Liver (tissue), 9 donors: ENCODE measurements around the gene PRSS38. TPM values are rescaled to one million over a fixed set of nuclear protein-coding genes. Genes with fewer than 3 reads are reported as not detected.

Source experiments
- DNase-seq: peaks from one replicate; pipeline ENCODE4 v3.0.0-alpha.2; 2017; ENCODE audit warnings: low spot score
- H3K27ac ChIP-seq, 2 donors: one replicate each; pipeline ENCODE4 v1.7.0; 2013; ENCODE audit warnings: inconsistent platforms in 2 of 2, low read length in 2 of 2, control low read depth in 1 of 2, low read depth in 1 of 2, mild to moderate bottlenecking in 1 of 2
- H3K27me3 ChIP-seq, 4 donors: one replicate each; pipeline versions ENCODE4 v1.6.1 to v1.7.0; 2013; ENCODE audit warnings: low read length in 3 of 4, inconsistent platforms in 1 of 4, mild to moderate bottlenecking in 1 of 4, moderate library complexity in 1 of 4; ENCODE audit not compliant: control insufficient read depth in 4 of 4, insufficient read depth in 4 of 4
- H3K36me3 ChIP-seq, 4 donors: one replicate each; pipeline versions ENCODE4 v1.6.1 to v1.7.0; 2013; ENCODE audit warnings: low read length in 3 of 4, mild to moderate bottlenecking in 3 of 4, low read depth in 1 of 4, moderate library complexity in 1 of 4; ENCODE audit not compliant: control insufficient read depth in 4 of 4, insufficient read depth in 3 of 4
- H3K4me1 ChIP-seq, 4 donors: one replicate each; pipeline versions ENCODE4 v1.6.1 to v1.7.0; 2013; ENCODE audit warnings: low read length in 3 of 4, mild to moderate bottlenecking in 3 of 4, moderate library complexity in 1 of 4; ENCODE audit not compliant: control insufficient read depth in 4 of 4, insufficient read depth in 4 of 4
- H3K4me3 ChIP-seq, 3 donors: one replicate each; pipeline versions ENCODE4 v1.6.1 to v1.7.0; 2013; ENCODE audit warnings: low read length in 3 of 3, control low read depth in 1 of 3, low read depth in 1 of 3, mild to moderate bottlenecking in 1 of 3
- H3K9ac ChIP-seq, 2 donors: one replicate each; pipeline ENCODE4 v1.7.0; 2013; ENCODE audit warnings: low read length in 2 of 2, mild to moderate bottlenecking in 2 of 2, moderate library complexity in 2 of 2, control low read depth in 1 of 2, low read depth in 1 of 2
- H3K9me3 ChIP-seq, 4 donors: one replicate each; pipeline versions ENCODE4 v1.6.1 to v1.7.0; 2013; ENCODE audit warnings: low read length in 3 of 4; ENCODE audit not compliant: control insufficient read depth in 4 of 4
- EGR1 ChIP-seq, 2 donors: IDR thresholded peaks; 2 replicates each; pipeline ENCODE4 v1.6.1; 2016 to 2018; ENCODE audit warnings: antibody characterized with exemption in 2 of 2, low read depth in 2 of 2
- FOXA1 ChIP-seq: IDR thresholded peaks from 2 replicates; pipeline ENCODE4 v1.6.1; 2016; ENCODE audit warnings: antibody characterized with exemption
- FOXA2 ChIP-seq: IDR thresholded peaks from 2 replicates; pipeline ENCODE4 v1.6.1; 2016; ENCODE audit warnings: antibody characterized with exemption
- GABPA ChIP-seq, 2 donors: IDR thresholded peaks in 1 of 2; conservative IDR thresholded peaks in 1 of 2; 2 replicates each; pipeline ENCODE4 v1.6.1; 2016; ENCODE audit warnings: antibody characterized with exemption in 2 of 2, mild to moderate bottlenecking in 1 of 2, moderate library complexity in 1 of 2
- HNF4A ChIP-seq, 2 donors: conservative IDR thresholded peaks; 2 replicates each; pipeline ENCODE4 v1.6.1; 2016; ENCODE audit warnings: antibody characterized with exemption in 2 of 2, mild to moderate bottlenecking in 2 of 2
- HNF4G ChIP-seq: IDR thresholded peaks from 2 replicates; pipeline ENCODE4 v1.6.1; 2016; ENCODE audit warnings: antibody characterized with exemption
- JUND ChIP-seq, 2 donors: IDR thresholded peaks; 2 replicates each; pipeline ENCODE4 v1.6.1; 2016; ENCODE audit warnings: antibody characterized with exemption in 2 of 2
- MAX ChIP-seq: IDR thresholded peaks from 2 replicates; pipeline ENCODE4 v1.6.1; 2016; ENCODE audit warnings: antibody characterized with exemption
- NR2F2 ChIP-seq: IDR thresholded peaks from 2 replicates; pipeline ENCODE4 v1.6.1; 2016; ENCODE audit warnings: antibody characterized with exemption
- RAD21 ChIP-seq, 2 donors: IDR thresholded peaks; 2 replicates each; pipeline ENCODE4 v1.6.1; 2016; ENCODE audit warnings: antibody characterized with exemption in 2 of 2, mild to moderate bottlenecking in 2 of 2
- REST ChIP-seq: IDR thresholded peaks from 2 replicates; pipeline ENCODE4 v1.6.1; 2016; ENCODE audit warnings: antibody characterized with exemption, mild to moderate bottlenecking
- RXRA ChIP-seq, 2 donors: IDR thresholded peaks; 2 replicates each; pipeline ENCODE4 v1.6.1; 2017 to 2018; ENCODE audit warnings: antibody characterized with exemption in 2 of 2, mild to moderate bottlenecking in 1 of 2
- SP1 ChIP-seq: IDR thresholded peaks from 2 replicates; pipeline ENCODE4 v1.6.1; 2018; ENCODE audit warnings: antibody characterized with exemption, mild to moderate bottlenecking
- TAF1 ChIP-seq: conservative IDR thresholded peaks from 2 replicates; pipeline ENCODE4 v1.6.1; 2016; ENCODE audit warnings: antibody characterized with exemption, mild to moderate bottlenecking
- YY1 ChIP-seq: IDR thresholded peaks from 2 replicates; pipeline ENCODE4 v1.6.1; 2016; ENCODE audit warnings: antibody characterized with exemption, mild to moderate bottlenecking
- WGBS: extraction: QIAGEN DNeasy Blood & Tissue Kit; methylation state at CpG from one replicate; pipeline ENCODE4 v1.1.7; 2013; 5-methylcytosine and 5-hydroxymethylcytosine counted together
- polyA plus RNA-seq, 2 donors: library from polyadenylated mRNA; stranded (reverse) in 1 of 2; unstranded in 1 of 2; fragments of 200-250 nt in 1 of 2; fragments of >200 nt in 1 of 2; fragmentation: Nextera tagmentation in 1 of 2; extraction: Ambion mirVana in 1 of 2; gene quantifications; one replicate each; pipeline versions ENCODE4 v1.2.1 to v1.2.3, GENCODE V29; 2013 to 2015
- total RNA-seq, 2 donors: library from RNA; depleted of rRNA; stranded (reverse); fragments of >200 nt; gene quantifications; one replicate each; pipeline ENCODE4 v1.2.3, GENCODE V29; 2014
- TF ChIP-seq, protein P1 (sequence below): IDR thresholded peaks from 2 replicates; pipeline ENCODE4 v1.6.1; 2016; ENCODE audit warnings: antibody characterized with exemption
- TF ChIP-seq, protein P2 (sequence below): IDR thresholded peaks from 2 replicates; pipeline ENCODE4 v1.6.1; 2016; ENCODE audit warnings: antibody characterized with exemption
- TF ChIP-seq, protein P3 (sequence below): fragments of 150-350 bp; IDR thresholded peaks from 2 replicates; pipeline ENCODE4 v1.5.1; 2017; ENCODE audit warnings: improper control_type of control experiment, low read depth, low read length; ENCODE audit not compliant: missing input control
- donor health status: healthy.
- donor health status: healthy.
- donor health status: healthy.
- donor health status: healthy.
- donor health status: healthy.

The PRSS38 gene
- total and polyA plus RNA-seq, 4 donors = not detected

- H3K9ac ChIP-seq = no peak overlapping the region
These were observed 36.4 kb upstream of the PRSS38 start for GRCh38 chr1:227779021-227779441.

More at GRCh38 chr1:227779021-227779441, 36.4 kb upstream of the PRSS38 start:
- Histone ChIP-seq H3K4me1 (no peaks in the 10 kb centered on the region), H3K36me3 (peaks cover 0 to 29% (median 7%) of the 10 kb centered on the region in 4 donors), H3K4me3 (no peak overlapping the region), H3K9me3 (no peaks in the 10 kb centered on the region), H3K27ac (no peak overlapping the region), H3K27me3 (no peaks in the 10 kb centered on the region)
- TF ChIP-seq, protein P1, sequence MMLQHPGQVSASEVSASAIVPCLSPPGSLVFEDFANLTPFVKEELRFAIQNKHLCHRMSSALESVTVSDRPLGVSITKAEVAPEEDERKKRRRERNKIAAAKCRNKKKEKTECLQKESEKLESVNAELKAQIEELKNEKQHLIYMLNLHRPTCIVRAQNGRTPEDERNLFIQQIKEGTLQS = no peak
- TF ChIP-seq HNF4G (no peak), HNF4A (conservative IDR thresholded peaks at IDR 0.05) (no peak), MAX (no peak), RXRA (IDR thresholded peaks at IDR 0.05) (no peak), REST (no peak), FOXA2 (no peak), GABPA (IDR thresholded peaks at IDR 0.05 in 1 of 2, conservative IDR thresholded peaks at IDR 0.05 in 1 of 2) (no peak), FOXA1 (no peak), YY1 (no peak), TAF1 (no peak), RAD21 (IDR thresholded peaks at IDR 0.05) (no peak), SP1 (no peak), JUND (IDR thresholded peaks at IDR 0.05) (no peak), NR2F2 (no peak), EGR1 (IDR thresholded peaks at IDR 0.05; ENCODE audit: low read depth in 2 of 2) (no peak)
- TF ChIP-seq, protein P2, sequence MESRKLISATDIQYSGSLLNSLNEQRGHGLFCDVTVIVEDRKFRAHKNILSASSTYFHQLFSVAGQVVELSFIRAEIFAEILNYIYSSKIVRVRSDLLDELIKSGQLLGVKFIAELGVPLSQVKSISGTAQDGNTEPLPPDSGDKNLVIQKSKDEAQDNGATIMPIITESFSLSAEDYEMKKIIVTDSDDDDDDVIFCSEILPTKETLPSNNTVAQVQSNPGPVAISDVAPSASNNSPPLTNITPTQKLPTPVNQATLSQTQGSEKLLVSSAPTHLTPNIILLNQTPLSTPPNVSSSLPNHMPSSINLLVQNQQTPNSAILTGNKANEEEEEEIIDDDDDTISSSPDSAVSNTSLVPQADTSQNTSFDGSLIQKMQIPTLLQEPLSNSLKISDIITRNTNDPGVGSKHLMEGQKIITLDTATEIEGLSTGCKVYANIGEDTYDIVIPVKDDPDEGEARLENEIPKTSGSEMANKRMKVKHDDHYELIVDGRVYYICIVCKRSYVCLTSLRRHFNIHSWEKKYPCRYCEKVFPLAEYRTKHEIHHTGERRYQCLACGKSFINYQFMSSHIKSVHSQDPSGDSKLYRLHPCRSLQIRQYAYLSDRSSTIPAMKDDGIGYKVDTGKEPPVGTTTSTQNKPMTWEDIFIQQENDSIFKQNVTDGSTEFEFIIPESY = no peak
- TF ChIP-seq, protein P3, sequence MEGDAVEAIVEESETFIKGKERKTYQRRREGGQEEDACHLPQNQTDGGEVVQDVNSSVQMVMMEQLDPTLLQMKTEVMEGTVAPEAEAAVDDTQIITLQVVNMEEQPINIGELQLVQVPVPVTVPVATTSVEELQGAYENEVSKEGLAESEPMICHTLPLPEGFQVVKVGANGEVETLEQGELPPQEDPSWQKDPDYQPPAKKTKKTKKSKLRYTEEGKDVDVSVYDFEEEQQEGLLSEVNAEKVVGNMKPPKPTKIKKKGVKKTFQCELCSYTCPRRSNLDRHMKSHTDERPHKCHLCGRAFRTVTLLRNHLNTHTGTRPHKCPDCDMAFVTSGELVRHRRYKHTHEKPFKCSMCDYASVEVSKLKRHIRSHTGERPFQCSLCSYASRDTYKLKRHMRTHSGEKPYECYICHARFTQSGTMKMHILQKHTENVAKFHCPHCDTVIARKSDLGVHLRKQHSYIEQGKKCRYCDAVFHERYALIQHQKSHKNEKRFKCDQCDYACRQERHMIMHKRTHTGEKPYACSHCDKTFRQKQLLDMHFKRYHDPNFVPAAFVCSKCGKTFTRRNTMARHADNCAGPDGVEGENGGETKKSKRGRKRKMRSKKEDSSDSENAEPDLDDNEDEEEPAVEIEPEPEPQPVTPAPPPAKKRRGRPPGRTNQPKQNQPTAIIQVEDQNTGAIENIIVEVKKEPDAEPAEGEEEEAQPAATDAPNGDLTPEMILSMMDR = no peak
- 97% methylated on average over 10 of the region's 10 CpGs for WGBS
- no peak for DNase-seq
